Gastrocnemius medialis (tissue), 4 donors: ENCODE results near the gene L3MBTL2. TPM values are rescaled to one million over a fixed set of nuclear protein-coding genes. Genes with fewer than 3 reads are reported as not detected.

Experiments
- ATAC-seq, 2 donors: fragments of 150-250 bp; one replicate each; pipeline ENCODE4 v1.9.1; 2016
- DNase-seq, 2 donors: peaks; one replicate each; pipeline ENCODE4 v3.0.0-alpha.2; 2019
- H3K27ac ChIP-seq, 4 donors: fragments of 200-600 bp; sonication (generic); 1 replicate in 1 of 4; 2 replicates in 3 of 4; pipeline ENCODE4 v1.5.1; 2016 to 2018; ENCODE audit warnings: mild to moderate bottlenecking in 2 of 4, moderate library complexity in 1 of 4
- H3K27me3 ChIP-seq, 3 donors: fragments of 200-600 bp; sonication (generic) in 2 of 3; 1 replicate in 1 of 3; 2 replicates in 2 of 3; pipeline versions ENCODE4 v1.5.1 to v1.6.0; 2016 to 2019; ENCODE audit warnings: mild to moderate bottlenecking in 1 of 3, moderate library complexity in 1 of 3
- H3K36me3 ChIP-seq, 2 donors: fragments of 200-600 bp; sonication (generic) in 1 of 2; one replicate each; pipeline ENCODE4 v1.5.1; 2017 to 2018
- H3K4me1 ChIP-seq, 2 donors: fragments of 200-600 bp; sonication (generic) in 1 of 2; one replicate each; pipeline ENCODE4 v1.5.1; 2016 to 2017; ENCODE audit warnings: mild to moderate bottlenecking in 2 of 2
- H3K4me3 ChIP-seq, 4 donors: fragments of 200-600 bp; sonication (generic) in 3 of 4; 1 replicate in 1 of 4; 2 replicates in 3 of 4; pipeline ENCODE4 v1.5.1; 2016 to 2019; ENCODE audit warnings: mild to moderate bottlenecking in 2 of 4
- H3K9me3 ChIP-seq, 3 donors: fragments of 200-600 bp; sonication (generic) in 2 of 3; 1 replicate in 1 of 3; 2 replicates in 2 of 3; pipeline ENCODE4 v1.5.1; 2016 to 2019
- CTCF ChIP-seq, 5 experiments: fragments of 450-650 bp in 3 of 5; fragments of 200-600 bp in 2 of 5; sonication (generic) in 2 of 5; IDR thresholded peaks in 4 of 5; conservative IDR thresholded peaks in 1 of 5; 1 replicate in 4 of 5; 2 replicates in 1 of 5; pipeline ENCODE4 v1.5.1; 2016 to 2019; ENCODE audit warnings: antibody characterized with exemption in 5 of 5, mild to moderate bottlenecking in 3 of 5, moderate library complexity in 3 of 5
- POLR2A ChIP-seq, 2 donors: fragments of 450-650 bp; IDR thresholded peaks; one replicate each; pipeline ENCODE4 v1.6.1; 2017; ENCODE audit warnings: antibody characterized with exemption in 2 of 2, mild to moderate bottlenecking in 2 of 2, moderate library complexity in 2 of 2
- in situ Hi-C, 4 donors: fragments of 200-750 bp; cut with MboI; loops; one replicate each; pipeline versions ENCODE4 v1.15.0 to v1.8.0; 2017; ENCODE audit warnings: low sequenced_read_pairs in 4 of 4
- intact Hi-C: fragments of 100-400 bp; cut with DNase I; formaldehyde crosslinking; loops from one replicate; pipeline ENCODE4 v1.15.1; 2023; ENCODE audit warnings: low total_unique reads
- total RNA-seq, 4 donors: library from RNA; depleted of rRNA; stranded (reverse); fragments of >200 nt; gene quantifications; one replicate each; pipeline versions ENCODE4 v1.1.0 to v1.2.3, GENCODE V29; 2016

The L3MBTL2 gene
- total RNA-seq, 4 donors from 2014 or later: 4.8 to 14.4 (median 12.4) TPM

GRCh38 chr22:41203118-41203517 lies 2.0 kb upstream of the L3MBTL2 start:
- intact Hi-C loops: no loop called here
- Histone ChIP-seq H3K4me1 (peaks cover 12 to 15% of the 10 kb centered on the region in 2 donors), H3K27ac (no peak overlapping the region), H3K27me3 (no peaks in the 10 kb centered on the region), H3K9me3 (no peaks in the 10 kb centered on the region), H3K36me3 (peaks cover 0 to 2% of the 10 kb centered on the region in 2 donors), H3K4me3 (no peak overlapping the region)
- no peak for ATAC-seq
- TF ChIP-seq CTCF (IDR thresholded peaks at IDR 0.05 in 4 of 5, conservative IDR thresholded peaks at IDR 0.05 in 1 of 5) (no peak), POLR2A (IDR thresholded peaks at IDR 0.05) (no peak)
- in situ Hi-C loops: loop anchor here in 1 of 4 donors (10.0 kb wide), 1 partner anchor 102 kb away; the partner anchor contains the start of gene ZC3H7B
- DNase-seq: no peak

GRCh38 chr22:41204066-41204465 lies 1.0 kb upstream of the L3MBTL2 start:
- Histone ChIP-seq H3K27me3 (no peaks in the 10 kb centered on the region), H3K4me3 (no peak overlapping the region), H3K27ac (no peak overlapping the region), H3K36me3 (peaks cover 0 to 5% of the 10 kb centered on the region in 2 donors), H3K9me3 (no peaks in the 10 kb centered on the region), H3K4me1 (peaks cover 6 to 10% of the 10 kb centered on the region in 2 donors)
- DNase-seq (no peak), ATAC-seq (no peak)
- intact Hi-C loops: loop anchor here (2.0 kb wide), 1 partner anchor 83 kb away; the partner anchor contains the start of gene RANGAP1
- in situ Hi-C loops: loop anchor here in 1 of 4 donors (10.0 kb wide), 1 partner anchor 101 kb away; the partner anchor contains the start of gene ZC3H7B
- TF ChIP-seq CTCF (IDR thresholded peaks at IDR 0.05 in 4 of 5, conservative IDR thresholded peaks at IDR 0.05 in 1 of 5) (no peak), POLR2A (IDR thresholded peaks at IDR 0.05) (no peak)

GRCh38 chr22:41206719-41207118 lies 1.6 kb downstream of the L3MBTL2 start:
- Histone ChIP-seq H3K4me3 (no peak overlapping the region), H3K27me3 (no peaks in the 10 kb centered on the region), H3K27ac (no peak overlapping the region), H3K36me3 (peaks cover 0 to 26% of the 10 kb centered on the region in 2 donors), H3K4me1 (peaks cover 6 to 10% of the 10 kb centered on the region in 2 donors), H3K9me3 (no peaks in the 10 kb centered on the region)
- no peak for DNase-seq
- no peak for ATAC-seq
- intact Hi-C loops: no loop called here
- in situ Hi-C loops: loop anchor here in 1 of 4 donors (10.0 kb wide), 1 partner anchor 98 kb away; the partner anchor contains the start of gene ZC3H7B
- no peak for TF ChIP-seq CTCF (IDR thresholded peaks at IDR 0.05 in 4 of 5, conservative IDR thresholded peaks at IDR 0.05 in 1 of 5)
- no peak for TF ChIP-seq POLR2A (IDR thresholded peaks at IDR 0.05)

GRCh38 chr22:41215409-41215808 lies 10.3 kb downstream of the L3MBTL2 start:
- DNase-seq (no peak), ATAC-seq (no peak)
- Histone ChIP-seq H3K9me3 (no peaks in the 10 kb centered on the region), H3K27ac (no peak overlapping the region), H3K4me1 (no peaks in the 10 kb centered on the region), H3K36me3 (peaks cover 0 to 53% of the 10 kb centered on the region in 2 donors), H3K27me3 (no peaks in the 10 kb centered on the region), H3K4me3 (no peak overlapping the region)
- intact Hi-C loops (no loop called here), in situ Hi-C loops (no loop called here)
- no peak for TF ChIP-seq CTCF (IDR thresholded peaks at IDR 0.05 in 4 of 5, conservative IDR thresholded peaks at IDR 0.05 in 1 of 5)
- no peak for TF ChIP-seq POLR2A (IDR thresholded peaks at IDR 0.05)

GRCh38 chr22:41215926-41216325 lies 10.8 kb downstream of the L3MBTL2 start:
- H3K4me3 ChIP-seq: no peak overlapping the region
- H3K9me3 ChIP-seq: no peaks in the 10 kb centered on the region
- peaks cover 0 to 53% of the 10 kb centered on the region in 2 donors for H3K36me3 ChIP-seq
- no peaks in the 10 kb centered on the region for H3K4me1 ChIP-seq
- DNase-seq (no peak), ATAC-seq (no peak)
- no peaks in the 10 kb centered on the region for H3K27me3 ChIP-seq
- H3K27ac ChIP-seq: peak overlapping the region in 3 of 4 donors; percentile 20 to 69 (median 55)
- TF ChIP-seq CTCF (IDR thresholded peaks at IDR 0.05 in 4 of 5, conservative IDR thresholded peaks at IDR 0.05 in 1 of 5) (no peak), POLR2A (IDR thresholded peaks at IDR 0.05) (no peak)
- intact Hi-C loops: no loop called here
- in situ Hi-C loops: no loop called here
